ENCODE results near the gene GLYATL3. TPM values are rescaled to one million over a fixed set of nuclear protein-coding genes. Genes with fewer than 3 reads are reported as not detected.
A peak's percentile ranks its signal among the peaks of the same experiment; 100 is the strongest.
"Not testable (repeated sequence)": the region's sequence is repeated elsewhere in the genome, so short reads cannot be mapped to it uniquely, and the experiment has no call there.

GLYATL3 gene
- total RNA-seq, 1 donor from 2014 or later, result not detected

DNA sequence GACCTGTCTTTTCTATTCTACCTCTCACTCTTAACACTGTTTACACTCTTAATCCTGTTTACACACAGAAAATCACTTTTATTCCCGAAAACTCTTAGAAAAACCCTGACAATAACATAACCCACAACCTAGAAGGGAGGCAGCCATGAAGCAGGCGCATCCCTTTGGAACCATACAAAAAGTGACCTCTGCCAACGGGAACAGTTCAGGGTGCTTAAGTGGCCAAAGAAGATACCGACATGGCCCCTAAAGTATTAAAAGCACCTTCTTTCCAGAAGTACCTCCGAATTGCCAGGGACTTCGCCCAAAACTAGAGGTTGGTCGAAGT is 37.2 kb upstream of the GLYATL3 start:
- TF ChIP-seq CTCF (IDR thresholded peaks at IDR 0.05; ENCODE audit: borderline replicate concordance), result no peak
- H3K4me3 ChIP-seq, result peak overlapping the region; percentile 88
- intact Hi-C loops (cut with micrococcal nuclease), result no loop called here
- peaks cover 16% of the 10 kb centered on the region for H3K36me3 ChIP-seq
- H3K27ac ChIP-seq (replicated peaks), result peak overlapping the region; percentile 88
- DNase-seq, result no peak
- H3K4me1 ChIP-seq, result peaks cover 51% of the 10 kb centered on the region
- no peaks in the 10 kb centered on the region for H3K27me3 ChIP-seq (ENCODE audit: low read depth)
- H3K9me3 ChIP-seq (replicated peaks), result no peaks in the 10 kb centered on the region

GRCh38 chr6:49462927-49463611 is 36.7 kb upstream of the GLYATL3 start, which contains the start of the genes CENPQ and MMUT:
CENPQ (plus strand) TSS chr6:49463370; CDS start chr6:49470177, 6,807 bp downstream.
MMUT (minus strand) TSS chr6:49463253; CDS start chr6:49459466, 3,787 bp downstream.
- H3K4me3 ChIP-seq, result peak within 1 kb of the TSS; percentile 88
- H3K36me3 ChIP-seq, result peaks cover 11% of the 10 kb centered on the region
- no peak for TF ChIP-seq CTCF (IDR thresholded peaks at IDR 0.05; ENCODE audit: borderline replicate concordance)
- no peaks in the 10 kb centered on the region for H3K27me3 ChIP-seq (ENCODE audit: low read depth)
- DNase-seq, result peak; percentile 89
- peak within 1 kb of the TSS; percentile 88 for H3K27ac ChIP-seq (replicated peaks)
- H3K4me1 ChIP-seq, result peaks cover 51% of the 10 kb centered on the region
- H3K9me3 ChIP-seq (replicated peaks), result no peaks in the 10 kb centered on the region
- intact Hi-C loops (cut with micrococcal nuclease), result no loop called here

- Histone ChIP-seq H3K27ac (replicated peaks) (peak overlapping the region; percentile 88), H3K9me3 (replicated peaks) (no peaks in the 10 kb centered on the region), H3K4me3 (peak overlapping the region; percentile 88), H3K27me3 (ENCODE audit: low read depth) (no peaks in the 10 kb centered on the region), H3K4me1 (peaks cover 51% of the 10 kb centered on the region), H3K36me3 (peaks cover 7% of the 10 kb centered on the region)
- DNase-seq, result no peak
- TF ChIP-seq CTCF (IDR thresholded peaks at IDR 0.05; ENCODE audit: borderline replicate concordance), result no peak
- intact Hi-C loops (cut with micrococcal nuclease), result no loop called here
These were observed 36.1 kb upstream of the GLYATL3 start for GRCh38 chr6:49463612-49463967.

DNA sequence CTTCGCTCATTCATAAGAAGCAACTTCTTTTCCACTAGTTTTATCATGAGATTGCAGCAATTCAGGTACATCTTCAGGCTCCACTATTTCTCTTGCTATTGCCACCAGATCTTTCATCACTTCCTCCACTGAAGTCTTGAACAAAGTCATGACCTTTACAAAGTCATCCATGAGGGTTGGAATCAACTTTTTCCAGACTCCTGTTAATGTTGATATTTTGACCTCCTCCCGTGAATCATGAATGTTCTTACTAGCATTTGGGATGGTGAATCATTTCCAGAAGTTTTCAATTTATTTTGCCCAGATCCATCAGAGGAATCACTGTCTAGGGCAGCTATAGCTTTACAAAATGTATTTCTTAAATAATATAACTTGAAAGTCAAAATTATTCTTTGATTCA is 35.0 kb upstream of the GLYATL3 start:
- H3K4me1 ChIP-seq, result peaks cover 46% of the 10 kb centered on the region
- H3K36me3 ChIP-seq, result no peaks in the 10 kb centered on the region
- H3K27ac ChIP-seq (replicated peaks), result no peak overlapping the region
- no peak for DNase-seq
- no peak overlapping the region for H3K4me3 ChIP-seq
- TF ChIP-seq CTCF (IDR thresholded peaks at IDR 0.05; ENCODE audit: borderline replicate concordance), result no peak
- no peaks in the 10 kb centered on the region for H3K9me3 ChIP-seq (replicated peaks)
- intact Hi-C loops (cut with micrococcal nuclease), result no loop called here
- no peaks in the 10 kb centered on the region for H3K27me3 ChIP-seq (ENCODE audit: low read depth)

DNA sequence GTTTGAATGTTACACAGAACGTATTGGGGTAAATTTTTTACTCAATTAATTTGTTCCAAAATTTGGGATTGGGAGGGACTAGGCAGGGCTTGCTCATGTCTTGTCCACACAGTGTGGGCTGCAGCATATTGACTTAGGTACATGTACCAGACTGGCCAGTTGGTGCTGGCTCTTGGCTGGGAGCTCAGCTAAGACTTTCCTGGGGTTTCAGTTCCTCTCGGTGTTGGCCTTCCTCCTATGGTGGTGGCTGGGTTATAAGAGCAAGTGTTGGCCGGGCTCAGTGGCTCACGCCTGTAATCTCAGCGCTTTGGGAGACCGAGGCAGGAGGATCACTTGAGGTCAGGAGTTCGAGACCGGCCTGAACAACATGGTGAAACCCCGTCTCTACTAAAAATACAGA is 31.7 kb upstream of the GLYATL3 start:
- Histone ChIP-seq H3K4me1 (peaks cover 14% of the 10 kb centered on the region), H3K9me3 (replicated peaks) (no peaks in the 10 kb centered on the region), H3K4me3 (no peak overlapping the region), H3K36me3 (peaks cover 18% of the 10 kb centered on the region), H3K27ac (replicated peaks) (no peak overlapping the region), H3K27me3 (ENCODE audit: low read depth) (no peaks in the 10 kb centered on the region)
- DNase-seq, result no peak
- TF ChIP-seq CTCF (IDR thresholded peaks at IDR 0.05; ENCODE audit: borderline replicate concordance), result no peak
- intact Hi-C loops (cut with micrococcal nuclease), result no loop called here

- H3K4me3 ChIP-seq; H3K27me3 ChIP-seq (ENCODE audit: low read depth); H3K27ac ChIP-seq (replicated peaks); H3K9me3 ChIP-seq (replicated peaks); intact Hi-C loops (cut with micrococcal nuclease); DNase-seq; H3K4me1 ChIP-seq: not testable (repeated sequence)
- H3K36me3 ChIP-seq, result peaks cover 30% of the 10 kb centered on the region
These were observed 23.2 kb upstream of the GLYATL3 start for GRCh38 chr6:49476564-49476963.
